Measurements from ENCODE around the gene CAMK1G.

CAMK1G gene

DNA sequence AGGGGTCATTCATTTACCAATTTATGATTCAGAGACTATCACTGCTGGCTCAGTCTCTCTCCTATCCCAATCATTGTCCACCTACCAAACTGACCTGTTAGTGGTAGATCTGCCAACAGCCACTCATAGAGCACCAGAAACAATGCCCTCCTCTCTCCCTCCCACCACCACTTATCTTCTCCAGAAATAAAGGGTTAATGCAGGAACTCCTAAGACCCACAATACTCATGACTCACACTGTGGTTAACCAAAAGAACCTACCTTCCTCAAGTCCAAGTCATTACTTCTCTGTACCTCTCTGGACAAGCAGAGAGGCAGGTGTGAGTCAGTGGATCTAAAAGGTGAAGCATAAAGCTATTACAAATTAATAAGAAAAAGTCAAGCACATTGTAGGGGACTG, 40.9 kb upstream of the CAMK1G start:
- no peak for TF ChIP-seq TAF1 (IDR thresholded peaks at IDR 0.05; ENCODE audit: borderline replicate concordance, insufficient read depth, low read length)
- TF ChIP-seq REST (IDR thresholded peaks at IDR 0.05; ENCODE audit: insufficient read depth in 1 of 2, low read depth in 2 of 2, low read length in 2 of 2): no peak
- no peak for TF ChIP-seq FOXP2 (optimal IDR thresholded peaks at IDR 0.05; ENCODE audit: borderline replicate concordance, extremely low read depth, extremely low read length, insufficient read depth)
- TF ChIP-seq POLR2AphosphoS5 (IDR thresholded peaks at IDR 0.05; ENCODE audit: low read depth, low read length): no peak

GRCh38 chr1:209544098-209544497, 39.4 kb upstream of the CAMK1G start:
- TF ChIP-seq POLR2AphosphoS5 (IDR thresholded peaks at IDR 0.05; ENCODE audit: low read depth, low read length) (no peak), TAF1 (IDR thresholded peaks at IDR 0.05; ENCODE audit: borderline replicate concordance, insufficient read depth, low read length) (no peak), SIN3A (IDR thresholded peaks at IDR 0.05; ENCODE audit: borderline replicate concordance, insufficient read depth, low read length) (no peak), REST (IDR thresholded peaks at IDR 0.05; ENCODE audit: insufficient read depth in 1 of 2, low read depth in 2 of 2, low read length in 2 of 2) (no peak), FOXP2 (optimal IDR thresholded peaks at IDR 0.05; ENCODE audit: borderline replicate concordance, extremely low read depth, extremely low read length, insufficient read depth) (no peak)

DNA sequence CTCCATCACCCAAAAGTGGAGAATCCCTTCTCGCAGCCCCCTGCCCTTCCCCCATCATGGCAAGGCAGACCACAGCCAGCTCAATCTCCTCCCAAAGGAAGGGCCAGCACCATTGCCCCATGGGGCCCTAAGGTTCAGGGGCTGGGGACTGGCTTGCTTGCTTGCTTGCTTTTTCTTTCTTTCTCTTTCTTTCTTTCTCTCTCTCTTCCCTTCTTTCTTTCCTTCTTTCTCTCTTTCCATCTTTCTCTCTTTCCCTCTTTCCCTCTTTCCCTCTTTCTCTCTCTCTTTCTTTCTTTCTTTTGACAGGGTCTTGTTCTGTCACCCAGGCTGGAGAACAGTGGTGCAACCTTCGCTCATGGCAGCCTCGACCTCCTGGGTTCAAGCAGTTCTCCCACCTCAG, 38.1 kb upstream of the CAMK1G start:
- no peak for TF ChIP-seq REST (IDR thresholded peaks at IDR 0.05; ENCODE audit: insufficient read depth in 1 of 2, low read depth in 2 of 2, low read length in 2 of 2)

DNA sequence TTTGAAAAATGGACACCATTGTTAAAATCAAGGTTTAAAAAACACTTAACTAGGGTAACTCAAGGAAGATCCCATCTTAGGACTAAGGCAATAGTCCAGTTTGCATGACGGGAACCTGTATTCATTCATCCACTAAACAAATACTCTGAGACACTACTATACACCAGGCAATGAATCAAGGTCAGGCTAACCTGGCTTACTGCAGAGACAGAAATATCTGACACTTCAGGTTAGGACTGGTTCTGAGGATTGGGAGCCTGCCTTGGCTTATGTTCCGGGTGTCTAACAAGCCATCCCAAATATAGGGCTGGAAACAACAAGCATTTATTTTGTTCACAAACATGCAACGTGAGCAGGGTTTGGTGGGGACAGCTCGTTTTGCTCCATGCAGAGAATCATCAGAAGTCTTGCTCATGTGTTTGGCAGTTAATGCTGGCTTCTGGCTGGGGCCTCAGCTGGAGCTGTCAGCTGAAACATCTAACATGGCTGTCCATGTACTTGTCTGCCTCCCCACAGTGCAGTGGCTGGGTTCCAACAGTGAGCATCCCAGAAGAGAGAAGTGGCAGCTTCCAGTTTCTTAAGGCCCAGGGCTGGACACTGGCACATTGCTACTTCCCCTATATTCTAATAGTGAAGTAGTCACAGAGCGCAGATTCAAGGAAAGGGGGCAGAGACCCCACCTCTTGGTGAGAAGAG, 37.0 kb upstream of the CAMK1G start:
- TF ChIP-seq FOXP2 (optimal IDR thresholded peaks at IDR 0.05; ENCODE audit: borderline replicate concordance, extremely low read depth, extremely low read length, insufficient read depth) (no peak), REST (IDR thresholded peaks at IDR 0.05; ENCODE audit: insufficient read depth in 1 of 2, low read depth in 2 of 2, low read length in 2 of 2) (no peak), POLR2AphosphoS5 (IDR thresholded peaks at IDR 0.05; ENCODE audit: low read depth, low read length) (no peak), TAF1 (IDR thresholded peaks at IDR 0.05; ENCODE audit: borderline replicate concordance, insufficient read depth, low read length) (no peak), SIN3A (IDR thresholded peaks at IDR 0.05; ENCODE audit: borderline replicate concordance, insufficient read depth, low read length) (no peak)

DNA sequence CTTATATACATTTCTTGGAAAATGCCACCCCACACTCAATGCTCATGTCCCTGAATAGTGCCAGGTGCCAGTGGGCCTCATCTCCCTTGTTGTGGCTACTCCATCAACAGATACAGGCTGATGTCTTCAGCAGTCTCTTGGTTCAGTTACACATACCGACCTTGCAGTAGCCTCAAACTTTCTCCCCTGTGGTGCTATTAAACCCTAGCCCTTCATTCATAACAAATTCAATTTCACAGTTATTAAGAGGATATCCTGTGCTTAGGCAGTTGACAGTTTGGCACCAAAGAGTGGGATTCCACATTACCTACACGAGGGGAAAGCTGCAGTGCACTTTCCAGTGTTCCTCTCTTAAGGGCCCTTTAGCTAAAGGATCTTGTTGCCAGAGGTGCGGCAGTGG, 35.9 kb upstream of the CAMK1G start:
- TF ChIP-seq REST (IDR thresholded peaks at IDR 0.05; ENCODE audit: insufficient read depth in 1 of 2, low read depth in 2 of 2, low read length in 2 of 2): no peak
- TF ChIP-seq FOXP2 (optimal IDR thresholded peaks at IDR 0.05; ENCODE audit: borderline replicate concordance, extremely low read depth, extremely low read length, insufficient read depth): no peak
- no peak for TF ChIP-seq SIN3A (IDR thresholded peaks at IDR 0.05; ENCODE audit: borderline replicate concordance, insufficient read depth, low read length)
- no peak for TF ChIP-seq POLR2AphosphoS5 (IDR thresholded peaks at IDR 0.05; ENCODE audit: low read depth, low read length)
- no peak for TF ChIP-seq TAF1 (IDR thresholded peaks at IDR 0.05; ENCODE audit: borderline replicate concordance, insufficient read depth, low read length)
